Measurements from ENCODE around the gene LSAMP. TPM values are rescaled to one million over a fixed set of nuclear protein-coding genes. Genes with fewer than 3 reads are reported as not detected.
A peak's percentile ranks its signal among the peaks of the same experiment; 100 is the strongest.

LSAMP gene
- polyA plus RNA-seq, 1 donor, result 7.6 TPM

- no peaks in the 10 kb centered on the region for H3K27me3 ChIP-seq (ENCODE audit: control insufficient read depth, insufficient read depth, low read length)
- H3K36me3 ChIP-seq (ENCODE audit: control insufficient read depth, insufficient read depth, low read length), result no peaks in the 10 kb centered on the region
- H3K4me3 ChIP-seq (ENCODE audit: low read length), result no peak overlapping the region
- WGBS (ENCODE audit: insufficient coverage, low lambda C conversion rate), result no CpG with 5 or more reads among the region's 2 CpGs
- no peaks in the 10 kb centered on the region for H3K4me1 ChIP-seq (ENCODE audit: control insufficient read depth, insufficient read depth, low read length)
- H3K9me3 ChIP-seq (ENCODE audit: control insufficient read depth, low read depth, low read length), result no peaks in the 10 kb centered on the region
- H3K27ac ChIP-seq (ENCODE audit: low read length), result no peak overlapping the region
- DNase-seq, result no peak
Measured at GRCh38 chr3:116399701-116400226, 45.5 kb downstream of the LSAMP start.

- H3K9me3 ChIP-seq (ENCODE audit: control insufficient read depth, low read depth, low read length), result peaks cover 4% of the 10 kb centered on the region
- H3K27me3 ChIP-seq (ENCODE audit: control insufficient read depth, insufficient read depth, low read length), result no peaks in the 10 kb centered on the region
- no peak overlapping the region for H3K27ac ChIP-seq (ENCODE audit: low read length)
- H3K4me1 ChIP-seq (ENCODE audit: control insufficient read depth, insufficient read depth, low read length), result no peaks in the 10 kb centered on the region
- H3K4me3 ChIP-seq (ENCODE audit: low read length), result no peak overlapping the region
- 84% methylated on average over 2 of the region's 4 CpGs for WGBS (ENCODE audit: insufficient coverage, low lambda C conversion rate)
- DNase-seq, result no peak
- no peaks in the 10 kb centered on the region for H3K36me3 ChIP-seq (ENCODE audit: control insufficient read depth, insufficient read depth, low read length)
Measured at GRCh38 chr3:116394365-116394764, 50.9 kb downstream of the LSAMP start.

GRCh38 chr3:116393199-116393598 lies 52.1 kb downstream of the LSAMP start:
- no peak overlapping the region for H3K27ac ChIP-seq (ENCODE audit: low read length)
- 100% methylated on average over 1 of the region's 3 CpGs for WGBS (ENCODE audit: insufficient coverage, low lambda C conversion rate)

GRCh38 chr3:116392291-116392690 lies 53.0 kb downstream of the LSAMP start:
- no peak overlapping the region for H3K4me3 ChIP-seq (ENCODE audit: low read length)
- H3K27me3 ChIP-seq (ENCODE audit: control insufficient read depth, insufficient read depth, low read length), result no peaks in the 10 kb centered on the region
- no peak for DNase-seq
- H3K27ac ChIP-seq (ENCODE audit: low read length), result no peak overlapping the region
- no peaks in the 10 kb centered on the region for H3K4me1 ChIP-seq (ENCODE audit: control insufficient read depth, insufficient read depth, low read length)
- WGBS (ENCODE audit: insufficient coverage, low lambda C conversion rate), result no CpG with 5 or more reads among the region's 3 CpGs
- peaks cover 4% of the 10 kb centered on the region for H3K9me3 ChIP-seq (ENCODE audit: control insufficient read depth, low read depth, low read length)
- no peaks in the 10 kb centered on the region for H3K36me3 ChIP-seq (ENCODE audit: control insufficient read depth, insufficient read depth, low read length)

More at GRCh38 chr3:116393199-116393598, 52.1 kb downstream of the LSAMP start:
- DNase-seq, result peak in 1 of 2 donors; percentile 4
- Histone ChIP-seq H3K4me1 (ENCODE audit: control insufficient read depth, insufficient read depth, low read length) (no peaks in the 10 kb centered on the region), H3K9me3 (ENCODE audit: control insufficient read depth, low read depth, low read length) (peaks cover 4% of the 10 kb centered on the region), H3K36me3 (ENCODE audit: control insufficient read depth, insufficient read depth, low read length) (no peaks in the 10 kb centered on the region), H3K27me3 (ENCODE audit: control insufficient read depth, insufficient read depth, low read length) (no peaks in the 10 kb centered on the region), H3K4me3 (ENCODE audit: low read length) (no peak overlapping the region)

GRCh38 chr3:116391296-116392201 lies 53.7 kb downstream of the LSAMP start:
- no peak overlapping the region for H3K4me3 ChIP-seq (ENCODE audit: low read length)
- WGBS (ENCODE audit: insufficient coverage, low lambda C conversion rate), result no CpG with 5 or more reads among the region's 23 CpGs
- H3K4me1 ChIP-seq (ENCODE audit: control insufficient read depth, insufficient read depth, low read length), result no peaks in the 10 kb centered on the region
- no peak overlapping the region for H3K27ac ChIP-seq (ENCODE audit: low read length)
- no peaks in the 10 kb centered on the region for H3K36me3 ChIP-seq (ENCODE audit: control insufficient read depth, insufficient read depth, low read length)
- no peak for DNase-seq
- peaks cover 4% of the 10 kb centered on the region for H3K9me3 ChIP-seq (ENCODE audit: control insufficient read depth, low read depth, low read length)
- no peaks in the 10 kb centered on the region for H3K27me3 ChIP-seq (ENCODE audit: control insufficient read depth, insufficient read depth, low read length)

GRCh38 chr3:116390318-116390717 lies 55.0 kb downstream of the LSAMP start:
- H3K27ac ChIP-seq (ENCODE audit: low read length), result no peak overlapping the region
- no peak overlapping the region for H3K4me3 ChIP-seq (ENCODE audit: low read length)
- no peaks in the 10 kb centered on the region for H3K4me1 ChIP-seq (ENCODE audit: control insufficient read depth, insufficient read depth, low read length)
- no peaks in the 10 kb centered on the region for H3K36me3 ChIP-seq (ENCODE audit: control insufficient read depth, insufficient read depth, low read length)
- no CpG with 5 or more reads among the region's 1 CpG for WGBS (ENCODE audit: insufficient coverage, low lambda C conversion rate)
- DNase-seq, result no peak
- peaks cover 4% of the 10 kb centered on the region for H3K9me3 ChIP-seq (ENCODE audit: control insufficient read depth, low read depth, low read length)
- H3K27me3 ChIP-seq (ENCODE audit: control insufficient read depth, insufficient read depth, low read length), result no peaks in the 10 kb centered on the region

GRCh38 chr3:116388867-116389385 lies 56.4 kb downstream of the LSAMP start:
- no peaks in the 10 kb centered on the region for H3K36me3 ChIP-seq (ENCODE audit: control insufficient read depth, insufficient read depth, low read length)
- no peak overlapping the region for H3K4me3 ChIP-seq (ENCODE audit: low read length)
- DNase-seq, result no peak
- 20% methylated on average over 1 of the region's 2 CpGs for WGBS (ENCODE audit: insufficient coverage, low lambda C conversion rate)
- H3K27me3 ChIP-seq (ENCODE audit: control insufficient read depth, insufficient read depth, low read length), result no peaks in the 10 kb centered on the region
- H3K4me1 ChIP-seq (ENCODE audit: control insufficient read depth, insufficient read depth, low read length), result no peaks in the 10 kb centered on the region
- peaks cover 4% of the 10 kb centered on the region for H3K9me3 ChIP-seq (ENCODE audit: control insufficient read depth, low read depth, low read length)
- H3K27ac ChIP-seq (ENCODE audit: low read length), result no peak overlapping the region

- H3K27me3 ChIP-seq (ENCODE audit: control insufficient read depth, insufficient read depth, low read length), result no peaks in the 10 kb centered on the region
- no peak overlapping the region for H3K4me3 ChIP-seq (ENCODE audit: low read length)
- peaks cover 1% of the 10 kb centered on the region for H3K9me3 ChIP-seq (ENCODE audit: control insufficient read depth, low read depth, low read length)
- no peaks in the 10 kb centered on the region for H3K4me1 ChIP-seq (ENCODE audit: control insufficient read depth, insufficient read depth, low read length)
- DNase-seq, result no peak
- H3K36me3 ChIP-seq (ENCODE audit: control insufficient read depth, insufficient read depth, low read length), result no peaks in the 10 kb centered on the region
- 100% methylated on average over 1 of the region's 2 CpGs for WGBS (ENCODE audit: insufficient coverage, low lambda C conversion rate)
- no peak overlapping the region for H3K27ac ChIP-seq (ENCODE audit: low read length)
Measured at GRCh38 chr3:116386168-116386567, 59.1 kb downstream of the LSAMP start.

GRCh38 chr3:116384717-116385116 lies 60.6 kb downstream of the LSAMP start:
- H3K27ac ChIP-seq (ENCODE audit: low read length), result no peak overlapping the region
- H3K4me3 ChIP-seq (ENCODE audit: low read length), result no peak overlapping the region
- no peaks in the 10 kb centered on the region for H3K27me3 ChIP-seq (ENCODE audit: control insufficient read depth, insufficient read depth, low read length)
- 86% methylated on average over 1 of the region's 2 CpGs for WGBS (ENCODE audit: insufficient coverage, low lambda C conversion rate)
- H3K9me3 ChIP-seq (ENCODE audit: control insufficient read depth, low read depth, low read length), result no peaks in the 10 kb centered on the region
- no peak for DNase-seq
- no peaks in the 10 kb centered on the region for H3K4me1 ChIP-seq (ENCODE audit: control insufficient read depth, insufficient read depth, low read length)
- H3K36me3 ChIP-seq (ENCODE audit: control insufficient read depth, insufficient read depth, low read length), result no peaks in the 10 kb centered on the region

GRCh38 chr3:116378077-116378476 lies 67.2 kb downstream of the LSAMP start:
- no peaks in the 10 kb centered on the region for H3K36me3 ChIP-seq (ENCODE audit: control insufficient read depth, insufficient read depth, low read length)
- DNase-seq, result no peak
- H3K27ac ChIP-seq (ENCODE audit: low read length), result no peak overlapping the region
- no peaks in the 10 kb centered on the region for H3K4me1 ChIP-seq (ENCODE audit: control insufficient read depth, insufficient read depth, low read length)
- no CpG with 5 or more reads among the region's 1 CpG for WGBS (ENCODE audit: insufficient coverage, low lambda C conversion rate)
- H3K27me3 ChIP-seq (ENCODE audit: control insufficient read depth, insufficient read depth, low read length), result no peaks in the 10 kb centered on the region
- no peaks in the 10 kb centered on the region for H3K9me3 ChIP-seq (ENCODE audit: control insufficient read depth, low read depth, low read length)
- H3K4me3 ChIP-seq (ENCODE audit: low read length), result no peak overlapping the region
